Tongue (tissue), 3 donors: ENCODE results near the gene TRAPPC11. TPM values are rescaled to one million over a fixed set of nuclear protein-coding genes. Genes with fewer than 3 reads are reported as not detected.

ENCODE experiments used
- DNase-seq: peaks from one replicate; pipeline ENCODE4 v3.0.0-alpha.2; 2015
- small RNA-seq: library from RNA; depleted of rRNA; stranded (forward); fragments of <200 nt; gene quantifications from one replicate; pipeline ENCODE3, GENCODE V24; 2014; ENCODE audit warnings: low replicate concordance
- total RNA-seq: library from RNA; depleted of rRNA; stranded (reverse); fragments of >200 nt; gene quantifications from one replicate; pipeline ENCODE4 v1.2.3, GENCODE V29; 2014

Gene TRAPPC11
- total RNA-seq, 1 donor from 2014 or later = 68.3 TPM

- peak; percentile 52 for DNase-seq
Measured at GRCh38 chr4:183758061-183758757, 99.1 kb downstream of the TRAPPC11 start.

GRCh38 chr4:183758758-183759447 is 99.8 kb downstream of the TRAPPC11 start:
- DNase-seq = no peak

DNA sequence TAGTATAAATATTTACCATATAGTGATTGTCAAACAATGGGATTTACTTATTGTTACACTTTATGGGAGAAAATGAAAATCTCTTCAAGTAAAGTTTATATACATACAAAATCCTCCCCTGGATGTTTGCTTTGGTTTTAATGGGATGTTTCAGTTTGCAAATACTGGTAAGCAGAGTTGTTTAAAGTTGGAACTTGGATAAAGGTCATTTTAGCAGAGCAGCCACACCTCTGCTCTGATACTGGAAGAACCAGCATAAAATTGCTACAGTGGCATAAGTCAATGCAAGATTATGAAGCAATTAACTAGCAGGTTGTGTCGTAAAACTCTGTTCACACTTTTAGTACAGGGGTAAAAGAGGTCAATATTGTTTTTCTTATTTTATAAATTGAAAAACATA is 101.2 kb downstream of the TRAPPC11 start:
- no peak for DNase-seq

Small RNAs within 50 kb of the gene (small RNA-seq; reads per million reads assigned to genes)
- gene RNU6-1053P = not detected
- not detected for gene RNU6-335P
- gene RNU6-479P = not detected

Other genes starting within 250 kb of the TRAPPC11 start
- 23.7 TPM for gene CDKN2AIP, start 214.7 kb upstream of the TRAPPC11 start, total RNA-seq
- gene ING2, start 154.2 kb upstream of the TRAPPC11 start, total RNA-seq = 27.1 TPM
- gene RWDD4, start 108 bp upstream of the TRAPPC11 start, total RNA-seq = 39.2 TPM
- gene STOX2, start 246.0 kb downstream of the TRAPPC11 start, total RNA-seq = 37.6 TPM